Measurements from ENCODE around the gene ADGRF4.
A peak's percentile ranks its signal among the peaks of the same experiment; 100 is the strongest.

The ADGRF4 gene

DNA sequence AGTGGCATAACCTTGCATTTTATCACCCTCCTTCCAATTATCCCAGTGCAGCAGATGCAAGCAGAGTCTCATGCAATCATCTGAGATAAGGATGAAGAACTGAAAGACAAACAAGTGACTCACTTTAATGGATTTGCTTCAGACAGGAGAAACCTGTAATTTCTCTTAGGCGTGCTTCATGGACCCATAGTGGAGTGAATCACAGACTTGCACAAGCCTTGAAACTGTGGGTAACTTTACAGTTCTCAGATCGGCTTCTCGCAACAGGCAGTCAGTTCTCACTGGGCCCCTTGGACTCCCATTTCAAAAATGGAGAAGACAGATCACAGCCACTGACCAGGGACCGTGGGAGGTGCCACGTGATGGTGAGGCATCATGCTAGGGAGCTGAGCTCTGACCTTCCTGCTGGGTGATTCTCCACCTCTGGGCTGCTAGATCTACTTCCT is at the start of gene ADGRF4:
Gene ADGRF4 (plus strand): TSS at position 239 of the 446 bp plus-strand sequence. CDS start 8,666 bp downstream, outside the sequence.
- TF ChIP-seq, protein P1, sequence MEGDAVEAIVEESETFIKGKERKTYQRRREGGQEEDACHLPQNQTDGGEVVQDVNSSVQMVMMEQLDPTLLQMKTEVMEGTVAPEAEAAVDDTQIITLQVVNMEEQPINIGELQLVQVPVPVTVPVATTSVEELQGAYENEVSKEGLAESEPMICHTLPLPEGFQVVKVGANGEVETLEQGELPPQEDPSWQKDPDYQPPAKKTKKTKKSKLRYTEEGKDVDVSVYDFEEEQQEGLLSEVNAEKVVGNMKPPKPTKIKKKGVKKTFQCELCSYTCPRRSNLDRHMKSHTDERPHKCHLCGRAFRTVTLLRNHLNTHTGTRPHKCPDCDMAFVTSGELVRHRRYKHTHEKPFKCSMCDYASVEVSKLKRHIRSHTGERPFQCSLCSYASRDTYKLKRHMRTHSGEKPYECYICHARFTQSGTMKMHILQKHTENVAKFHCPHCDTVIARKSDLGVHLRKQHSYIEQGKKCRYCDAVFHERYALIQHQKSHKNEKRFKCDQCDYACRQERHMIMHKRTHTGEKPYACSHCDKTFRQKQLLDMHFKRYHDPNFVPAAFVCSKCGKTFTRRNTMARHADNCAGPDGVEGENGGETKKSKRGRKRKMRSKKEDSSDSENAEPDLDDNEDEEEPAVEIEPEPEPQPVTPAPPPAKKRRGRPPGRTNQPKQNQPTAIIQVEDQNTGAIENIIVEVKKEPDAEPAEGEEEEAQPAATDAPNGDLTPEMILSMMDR (conservative IDR thresholded peaks at IDR 0.05; ENCODE audit: low read length), result no peak
- no peak within 1 kb of the TSS for H3K4me3 ChIP-seq (ENCODE audit: low read length)
- DNase-seq (ENCODE audit: low read depth), result peak; percentile 3

DNA sequence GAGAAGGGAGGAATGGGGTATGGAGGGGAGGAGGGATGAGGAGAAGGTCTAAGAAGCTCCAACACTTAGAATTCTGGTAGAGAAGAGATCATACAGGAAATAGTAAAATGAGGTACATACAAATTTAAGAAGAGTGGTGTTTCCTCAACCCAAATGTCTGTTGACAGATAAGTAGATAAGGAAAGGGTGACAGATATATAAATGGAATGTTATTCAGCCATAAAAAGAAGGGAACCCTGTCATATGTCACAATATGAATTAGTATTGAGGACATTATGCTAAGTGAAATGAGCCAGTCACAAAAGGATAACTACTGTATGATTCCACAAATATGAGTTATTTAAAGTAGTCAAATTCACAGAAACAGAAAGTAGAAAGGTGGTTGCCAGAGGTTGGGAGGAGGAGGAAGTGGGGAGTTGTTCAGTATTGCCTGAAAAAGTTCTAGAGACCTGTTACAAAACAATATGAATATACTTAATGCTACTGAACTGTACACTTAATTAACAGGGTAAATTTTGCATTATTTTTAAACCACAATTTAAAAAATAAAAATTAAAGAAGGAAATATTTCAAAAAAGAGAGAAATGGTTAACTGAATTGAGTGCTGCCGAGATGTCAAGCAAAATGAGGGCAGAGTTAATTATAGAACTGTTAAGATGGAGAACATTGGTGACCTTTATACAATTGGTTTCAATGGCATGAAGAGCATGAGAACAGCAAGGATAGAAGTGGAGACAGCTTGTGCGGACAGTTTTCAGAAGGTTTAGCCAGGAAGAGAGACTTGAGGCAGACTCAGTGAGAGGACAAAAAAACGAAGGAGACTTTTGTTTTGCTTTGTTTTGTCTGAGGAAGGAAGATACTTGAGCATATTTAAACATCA is 47.6 kb upstream of the ADGRF4 start:
- TF ChIP-seq, protein P1 (conservative IDR thresholded peaks at IDR 0.05; ENCODE audit: low read length), result no peak
- peak overlapping the region; percentile 29 for H3K4me3 ChIP-seq (ENCODE audit: low read length)
- DNase-seq (ENCODE audit: low read depth), result peak; percentile 5

- TF ChIP-seq, protein P1 (conservative IDR thresholded peaks at IDR 0.05; ENCODE audit: low read length), result no peak
- DNase-seq (ENCODE audit: low read depth), result peak; percentile 52
These were observed 46.9 kb upstream of the ADGRF4 start for GRCh38 chr6:47651505-47651944.

GRCh38 chr6:47653706-47654105 is 44.7 kb upstream of the ADGRF4 start:
- TF ChIP-seq, protein P1 (conservative IDR thresholded peaks at IDR 0.05; ENCODE audit: low read length), result no peak
- no peak for DNase-seq (ENCODE audit: low read depth)
- no peak overlapping the region for H3K4me3 ChIP-seq (ENCODE audit: low read length)

More at GRCh38 chr6:47651505-47651944, 46.9 kb upstream of the ADGRF4 start:
- H3K4me3 ChIP-seq (ENCODE audit: low read length), result peak overlapping the region; percentile 29

DNA sequence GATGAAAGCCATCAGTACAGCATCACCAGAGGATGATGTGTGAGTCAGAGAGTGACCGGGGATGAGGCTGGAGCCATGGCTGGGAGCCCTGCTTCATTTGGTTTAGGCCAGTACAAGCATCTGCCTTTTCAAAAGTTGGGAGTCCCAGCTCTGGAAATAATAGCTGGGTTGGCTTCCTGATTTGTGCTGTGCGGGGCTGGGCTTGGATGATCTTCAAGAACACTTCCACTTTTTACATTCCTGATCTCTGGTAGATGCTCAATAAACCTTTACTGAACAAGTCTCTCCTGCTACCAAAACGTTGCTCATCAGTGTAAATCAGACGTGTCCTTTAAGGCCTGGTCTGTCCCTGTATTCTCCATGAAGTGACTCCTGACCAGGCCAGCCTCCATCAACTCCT is 44.1 kb upstream of the ADGRF4 start:
- TF ChIP-seq, protein P1 (conservative IDR thresholded peaks at IDR 0.05; ENCODE audit: low read length), result no peak
- H3K4me3 ChIP-seq (ENCODE audit: low read length), result no peak overlapping the region
- no peak for DNase-seq (ENCODE audit: low read depth)

DNA sequence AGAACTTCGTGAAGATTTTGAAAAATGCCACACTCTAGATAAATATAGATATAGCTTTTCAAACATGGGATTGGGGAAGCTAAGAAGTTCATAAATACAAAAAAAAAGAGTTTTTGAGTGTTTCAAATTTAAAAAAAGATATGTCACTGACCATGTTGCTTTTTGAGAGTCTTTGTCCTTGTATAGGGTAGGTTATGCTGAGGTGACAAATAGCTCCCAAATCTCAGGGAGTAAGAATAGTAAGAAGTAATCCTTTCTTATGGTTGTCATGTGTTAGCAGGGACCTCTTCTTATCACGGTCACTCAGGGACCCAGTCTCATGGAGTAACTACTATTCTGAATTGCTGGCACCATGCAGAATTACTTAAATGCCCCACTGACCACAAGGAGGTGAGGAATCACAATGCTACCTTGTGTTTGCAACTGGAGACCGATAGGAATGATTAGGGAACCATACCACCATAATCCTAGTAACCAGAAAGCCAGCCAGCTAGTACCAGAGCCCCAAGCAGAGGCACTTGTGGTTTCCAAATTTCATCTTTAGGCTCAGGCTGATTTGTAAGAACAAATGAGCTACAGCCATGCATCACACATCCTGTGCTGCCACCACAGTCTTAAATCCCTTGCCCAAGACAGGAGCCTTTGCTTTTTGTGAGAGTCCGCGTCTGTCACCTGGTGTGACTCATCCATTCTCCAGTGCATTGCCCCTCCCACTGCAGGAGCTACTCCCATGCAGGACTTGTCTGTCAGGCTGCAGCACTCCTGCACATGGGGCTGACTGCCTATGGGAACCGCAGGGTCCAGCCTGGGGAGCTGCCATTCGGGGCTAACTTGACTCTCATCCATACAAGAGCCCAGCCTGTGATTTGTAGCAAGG is 42.4 kb upstream of the ADGRF4 start:
- TF ChIP-seq, protein P1 (conservative IDR thresholded peaks at IDR 0.05; ENCODE audit: low read length), result no peak
- no peak for DNase-seq (ENCODE audit: low read depth)
- H3K4me3 ChIP-seq (ENCODE audit: low read length), result no peak overlapping the region

Measured in AG10803 (cell line).